Neural progenitor cell (in vitro differentiated cells): ENCODE results near the gene CCDC70. TPM values are rescaled to one million over a fixed set of nuclear protein-coding genes. Genes with fewer than 3 reads are reported as not detected.

Source experiments
- DNase-seq: peaks from one replicate; pipeline ENCODE4 v3.0.0-alpha.2; 2016; ENCODE audit warnings: low spot score
- H2AFZ ChIP-seq: fragments of 200-600 bp; sonication (generic); replicated peaks from 2 replicates; pipeline ENCODE4 v1.6.1; 2016; ENCODE audit warnings: antibody characterized with exemption
- H3F3A ChIP-seq: fragments of 200-600 bp; sonication (generic); 2 replicates; pipeline ENCODE4 v1.6.1; 2016; ENCODE audit warnings: antibody characterized with exemption, low read depth
- H3K27ac ChIP-seq: fragments of 200-600 bp; sonication (generic); 2 replicates; pipeline ENCODE4 v1.5.1; 2016; ENCODE audit warnings: mild to moderate bottlenecking
- H3K27me3 ChIP-seq: fragments of 200-600 bp; sonication (generic); 2 replicates; pipeline ENCODE4 v1.6.1; 2016; ENCODE audit warnings: mild to moderate bottlenecking, moderate library complexity
- H3K36me3 ChIP-seq: fragments of 200-600 bp; sonication (generic); 2 replicates; pipeline ENCODE4 v1.5.1; 2016
- H3K4me1 ChIP-seq: fragments of 200-600 bp; sonication (generic); 2 replicates; pipeline ENCODE4 v1.6.1; 2016; ENCODE audit warnings: mixed run types
- H3K4me2 ChIP-seq: fragments of 200-600 bp; sonication (generic); 2 replicates; pipeline ENCODE4 v1.6.1; 2016
- H3K4me3 ChIP-seq: fragments of 200-600 bp; sonication (generic); 2 replicates; pipeline ENCODE4 v1.5.1; 2016
- H3K79me2 ChIP-seq: fragments of 200-600 bp; sonication (generic); 2 replicates; pipeline ENCODE4 v1.6.1; 2016; ENCODE audit warnings: low read depth
- H3K9ac ChIP-seq: fragments of 200-600 bp; sonication (generic); 2 replicates; pipeline ENCODE4 v1.6.1; 2016
- H3K9me3 ChIP-seq: fragments of 200-600 bp; sonication (generic); 2 replicates; pipeline ENCODE4 v1.5.1; 2016; ENCODE audit warnings: low read depth
- H4K20me1 ChIP-seq: fragments of 200-600 bp; sonication (generic); 2 replicates; pipeline ENCODE4 v1.6.1; 2016; ENCODE audit warnings: low read depth
- H3K27ac Mint-ChIP-seq: 3 replicates; pipeline ENCODE4 v1.8.0; 2021; ENCODE audit warnings: mixed read lengths
- H3K27me3 Mint-ChIP-seq: 2 replicates; pipeline ENCODE4 v1.8.0; 2022; ENCODE audit warnings: low read depth, mild to moderate bottlenecking, inconsistent platforms, moderate library complexity, mixed read lengths; ENCODE audit not compliant: insufficient read depth
- H3K36me3 Mint-ChIP-seq: 3 replicates; pipeline ENCODE4 v1.8.0; 2021; ENCODE audit warnings: mixed read lengths
- H3K4me1 Mint-ChIP-seq: 3 replicates; pipeline ENCODE4 v1.8.0; 2021; ENCODE audit warnings: mixed read lengths
- H3K4me3 Mint-ChIP-seq: 3 replicates; pipeline ENCODE4 v1.8.0; 2021; ENCODE audit warnings: mild to moderate bottlenecking, moderate library complexity, mixed read lengths
- H3K9me3 Mint-ChIP-seq: 3 replicates; pipeline ENCODE4 v1.8.0; 2020; ENCODE audit warnings: mixed read lengths
- CTCF ChIP-seq: fragments of 200-600 bp; sonication (generic); IDR thresholded peaks from 2 replicates; pipeline ENCODE4 v1.5.1; 2017; ENCODE audit warnings: antibody characterized with exemption, mild to moderate bottlenecking
- EZH2 ChIP-seq: fragments of 200-600 bp; sonication (generic); IDR thresholded peaks from 2 replicates; pipeline ENCODE4 v1.6.1; 2017; ENCODE audit warnings: antibody characterized with exemption, mild to moderate bottlenecking, moderate library complexity
- EZH2phosphoT487 ChIP-seq: fragments of 200-600 bp; sonication (generic); IDR thresholded peaks from 2 replicates; pipeline ENCODE4 v1.6.1; 2017; ENCODE audit warnings: antibody characterized with exemption
- total RNA-seq: library from RNA; depleted of rRNA; stranded (reverse); fragments of >200 nt; gene quantifications from 2 replicates; pipeline ENCODE4 v1.2.3, GENCODE V29; 2015; ENCODE audit warnings: low replicate concordance

Gene CCDC70
- total RNA-seq, 1 donor from 2014 or later: not detected

GRCh38 chr13:51867062-51867461 lies 5.3 kb downstream of the CCDC70 start:
- H2AFZ ChIP-seq: no peak overlapping the region
- no peaks in the 10 kb centered on the region for H3K79me2 ChIP-seq
- no peak for DNase-seq
- no peaks in the 10 kb centered on the region for H3K36me3 ChIP-seq
- H3K4me3 Mint-ChIP-seq: no peak overlapping the region
- no peaks in the 10 kb centered on the region for H3K27me3 ChIP-seq
- H3K36me3 Mint-ChIP-seq: peaks cover 1% of the 10 kb centered on the region
- TF ChIP-seq EZH2 (no peak), CTCF (no peak), EZH2phosphoT487 (no peak)
- no peaks in the 10 kb centered on the region for H3F3A ChIP-seq
- H3K4me3 ChIP-seq: no peak overlapping the region
- H3K9ac ChIP-seq: no peak overlapping the region
- H3K27ac Mint-ChIP-seq: no peak overlapping the region
- no peak overlapping the region for H3K27ac ChIP-seq
- H3K4me1 ChIP-seq: no peaks in the 10 kb centered on the region
- H3K9me3 Mint-ChIP-seq: no peaks in the 10 kb centered on the region
- no peak overlapping the region for H3K4me2 ChIP-seq
- H3K9me3 ChIP-seq: no peaks in the 10 kb centered on the region
- H4K20me1 ChIP-seq: no peaks in the 10 kb centered on the region
- H3K27me3 Mint-ChIP-seq: peaks cover 12% of the 10 kb centered on the region
- H3K4me1 Mint-ChIP-seq: peaks cover 4% of the 10 kb centered on the region

DNA sequence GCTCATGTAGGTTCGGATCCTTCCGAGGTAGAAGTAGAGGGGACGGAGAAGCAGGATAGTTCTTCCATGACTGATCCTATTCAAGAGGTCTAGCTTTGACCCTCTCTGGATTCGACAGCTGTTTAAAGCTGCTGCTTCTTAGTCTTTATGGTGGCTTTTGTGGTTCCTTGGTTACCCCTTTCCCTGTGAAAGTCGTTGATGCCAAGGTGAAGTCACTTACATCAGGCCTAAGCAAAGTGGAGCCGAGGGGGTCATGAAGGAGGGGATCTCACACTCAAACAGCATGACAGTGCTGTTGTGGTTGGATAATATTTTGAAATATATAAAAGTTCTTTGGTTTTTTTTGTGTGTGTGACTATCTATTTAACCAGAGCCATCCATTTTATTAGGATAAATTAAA lies 8.1 kb downstream of the CCDC70 start:
- no peak for DNase-seq
- Histone ChIP-seq H3K27ac (no peak overlapping the region), H3F3A (no peaks in the 10 kb centered on the region), H3K79me2 (no peaks in the 10 kb centered on the region), H3K4me2 (no peak overlapping the region), H3K9ac (no peak overlapping the region), H3K4me3 (no peak overlapping the region), H3K27me3 (no peaks in the 10 kb centered on the region), H3K9me3 (no peaks in the 10 kb centered on the region), H3K4me1 (peaks cover 5% of the 10 kb centered on the region), H2AFZ (no peak overlapping the region), H4K20me1 (no peaks in the 10 kb centered on the region), H3K36me3 (no peaks in the 10 kb centered on the region)
- H3K4me1 Mint-ChIP-seq: peaks cover 17% of the 10 kb centered on the region
- H3K4me3 Mint-ChIP-seq: no peak overlapping the region
- TF ChIP-seq CTCF (no peak), EZH2phosphoT487 (no peak), EZH2 (no peak)
- H3K36me3 Mint-ChIP-seq: peaks cover 1% of the 10 kb centered on the region
- H3K27me3 Mint-ChIP-seq: peaks cover 8% of the 10 kb centered on the region
- H3K9me3 Mint-ChIP-seq: peaks cover 3% of the 10 kb centered on the region
- no peak overlapping the region for H3K27ac Mint-ChIP-seq

DNA sequence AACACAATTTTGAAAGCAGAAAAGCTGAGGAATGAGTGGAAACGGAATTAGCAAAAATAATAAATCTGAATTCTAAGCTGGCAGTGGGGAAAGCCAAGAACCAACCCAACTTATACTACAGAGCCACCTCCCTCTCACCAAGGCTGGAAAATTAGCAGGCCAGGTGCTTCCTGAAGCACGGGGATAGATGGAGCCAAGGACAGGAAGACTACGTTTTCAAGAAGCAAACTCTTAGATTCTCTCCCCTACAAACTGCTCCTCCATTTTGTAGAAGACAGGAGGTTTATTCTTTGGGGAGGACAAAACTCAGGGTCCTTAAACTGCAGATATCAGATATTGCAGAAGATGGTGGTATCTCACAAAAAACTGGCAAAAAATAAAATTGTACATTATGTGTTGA lies 8.8 kb downstream of the CCDC70 start:
- H3K4me3 ChIP-seq: no peak overlapping the region

More for the DNA sequence above, 8.8 kb downstream of the CCDC70 start:
- Histone ChIP-seq H3K27me3 (no peaks in the 10 kb centered on the region), H3F3A (no peaks in the 10 kb centered on the region), H2AFZ (no peak overlapping the region), H3K4me2 (no peak overlapping the region), H3K36me3 (no peaks in the 10 kb centered on the region), H3K9me3 (no peaks in the 10 kb centered on the region), H3K9ac (no peak overlapping the region), H3K4me1 (peaks cover 7% of the 10 kb centered on the region), H4K20me1 (no peaks in the 10 kb centered on the region), H3K27ac (no peak overlapping the region), H3K79me2 (no peaks in the 10 kb centered on the region)
- Mint-ChIP-seq H3K27ac (no peak overlapping the region), H3K4me3 (no peak overlapping the region), H3K4me1 (peaks cover 19% of the 10 kb centered on the region), H3K27me3 (peaks cover 7% of the 10 kb centered on the region), H3K9me3 (peaks cover 3% of the 10 kb centered on the region), H3K36me3 (peaks cover 1% of the 10 kb centered on the region)
- no peak for TF ChIP-seq EZH2
- no peak for TF ChIP-seq EZH2phosphoT487
- TF ChIP-seq CTCF: no peak
- no peak for DNase-seq
